ENCODE measurements around the gene CD38.
"Not testable (repeated sequence)": the region's sequence is repeated elsewhere in the genome, so short reads cannot be mapped to it uniquely, and the experiment has no call there.

DNA sequence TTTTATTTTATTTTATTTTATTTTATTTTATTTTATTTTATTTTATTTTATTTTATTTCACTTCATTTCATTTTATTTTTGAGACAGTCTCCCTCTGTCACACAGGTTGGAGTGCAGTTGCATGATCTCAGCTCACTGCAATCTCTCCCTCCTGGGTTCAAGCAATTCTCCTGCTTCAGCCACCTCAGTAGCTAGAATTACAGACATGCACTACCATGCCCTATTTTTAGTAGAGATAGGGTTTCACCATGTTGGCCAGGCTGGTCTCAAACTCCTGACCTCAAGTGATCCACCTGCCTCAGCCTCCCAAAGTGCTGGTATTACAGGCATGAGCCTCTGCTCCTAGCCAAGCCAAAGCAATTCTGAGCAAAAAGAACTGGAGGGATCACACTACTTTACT lies 24.4 kb downstream of the CD38 start:
- TF ChIP-seq, protein P1, sequence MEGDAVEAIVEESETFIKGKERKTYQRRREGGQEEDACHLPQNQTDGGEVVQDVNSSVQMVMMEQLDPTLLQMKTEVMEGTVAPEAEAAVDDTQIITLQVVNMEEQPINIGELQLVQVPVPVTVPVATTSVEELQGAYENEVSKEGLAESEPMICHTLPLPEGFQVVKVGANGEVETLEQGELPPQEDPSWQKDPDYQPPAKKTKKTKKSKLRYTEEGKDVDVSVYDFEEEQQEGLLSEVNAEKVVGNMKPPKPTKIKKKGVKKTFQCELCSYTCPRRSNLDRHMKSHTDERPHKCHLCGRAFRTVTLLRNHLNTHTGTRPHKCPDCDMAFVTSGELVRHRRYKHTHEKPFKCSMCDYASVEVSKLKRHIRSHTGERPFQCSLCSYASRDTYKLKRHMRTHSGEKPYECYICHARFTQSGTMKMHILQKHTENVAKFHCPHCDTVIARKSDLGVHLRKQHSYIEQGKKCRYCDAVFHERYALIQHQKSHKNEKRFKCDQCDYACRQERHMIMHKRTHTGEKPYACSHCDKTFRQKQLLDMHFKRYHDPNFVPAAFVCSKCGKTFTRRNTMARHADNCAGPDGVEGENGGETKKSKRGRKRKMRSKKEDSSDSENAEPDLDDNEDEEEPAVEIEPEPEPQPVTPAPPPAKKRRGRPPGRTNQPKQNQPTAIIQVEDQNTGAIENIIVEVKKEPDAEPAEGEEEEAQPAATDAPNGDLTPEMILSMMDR (IDR thresholded peaks at IDR 0.05) = not testable (repeated sequence)
- not testable (repeated sequence) for TF ChIP-seq POLR2A (IDR thresholded peaks at IDR 0.05)

All from suprapubic skin (tissue), 3 donors.